Hepatocyte (in vitro differentiated cells): Measurements from ENCODE around the gene SPECC1. TPM values are rescaled to one million over a fixed set of nuclear protein-coding genes. Genes with fewer than 3 reads are reported as not detected.

Experiments
- DNase-seq: peaks from one replicate; pipeline ENCODE4 v3.0.0-alpha.2; 2016; ENCODE audit warnings: low spot score
- H2AFZ ChIP-seq: fragments of 200-600 bp; sonication (generic); 2 replicates; pipeline ENCODE4 v1.6.0; 2016; ENCODE audit warnings: antibody characterized with exemption, mild to moderate bottlenecking
- H3K27ac ChIP-seq: fragments of 200-600 bp; sonication (generic); 2 replicates; pipeline ENCODE4 v1.5.1; 2016; ENCODE audit warnings: mild to moderate bottlenecking
- H3K27me3 ChIP-seq: fragments of 200-600 bp; sonication (generic); 2 replicates; pipeline ENCODE4 v1.6.1; 2016
- H3K36me3 ChIP-seq: fragments of 200-600 bp; sonication (generic); replicated peaks from 2 replicates; pipeline ENCODE4 v1.5.1; 2016; ENCODE audit warnings: low read depth; ENCODE audit not compliant: insufficient read depth
- H3K4me1 ChIP-seq: fragments of 200-600 bp; sonication (generic); 2 replicates; pipeline ENCODE4 v1.5.1; 2016; ENCODE audit warnings: mild to moderate bottlenecking, moderate library complexity; ENCODE audit not compliant: insufficient read depth
- H3K4me2 ChIP-seq: fragments of 200-600 bp; sonication (generic); 2 replicates; pipeline ENCODE4 v1.6.0; 2016
- H3K4me3 ChIP-seq: fragments of 200-600 bp; sonication (generic); 2 replicates; pipeline ENCODE4 v1.5.1; 2016; ENCODE audit warnings: mild to moderate bottlenecking
- H3K79me2 ChIP-seq: fragments of 200-600 bp; sonication (generic); 2 replicates; pipeline ENCODE4 v1.6.0; 2017; ENCODE audit warnings: mild to moderate bottlenecking
- H3K9me2 ChIP-seq: fragments of 200-600 bp; sonication (generic); replicated peaks from 2 replicates; pipeline ENCODE4 v1.6.0; 2017; ENCODE audit warnings: mild to moderate bottlenecking; ENCODE audit not compliant: insufficient read depth
- H3K9me3 ChIP-seq: fragments of 200-600 bp; sonication (generic); 2 replicates; pipeline ENCODE4 v1.5.1; 2016; ENCODE audit warnings: low read depth, mild to moderate bottlenecking
- H4K20me1 ChIP-seq: fragments of 200-600 bp; sonication (generic); 2 replicates; pipeline ENCODE4 v1.6.0; 2016; ENCODE audit warnings: mild to moderate bottlenecking; ENCODE audit not compliant: insufficient read depth, poor library complexity, severe bottlenecking
- CTCF ChIP-seq: fragments of 200-600 bp; sonication (generic); IDR thresholded peaks from 2 replicates; pipeline ENCODE4 v1.5.1; 2016; ENCODE audit warnings: antibody characterized with exemption, mild to moderate bottlenecking; ENCODE audit not compliant: poor library complexity
- EZH2 ChIP-seq: fragments of 200-600 bp; sonication (generic); IDR thresholded peaks from 2 replicates; pipeline ENCODE4 v1.6.1; 2016; ENCODE audit warnings: antibody characterized with exemption, mild to moderate bottlenecking, borderline replicate concordance
- EZH2phosphoT487 ChIP-seq: fragments of 200-600 bp; sonication (generic); IDR thresholded peaks from one replicate; pipeline ENCODE4 v1.6.1; 2018; ENCODE audit warnings: antibody characterized with exemption, mild to moderate bottlenecking, low read depth, moderate library complexity; ENCODE audit not compliant: unreplicated experiment, severe bottlenecking
- WGBS: methylation state at CpG from one replicate; pipeline ENCODE4 v1.1.6; 2016; ENCODE audit warnings: low lambda C conversion rate; ENCODE audit errors: missing lambda C conversion rate; 5-methylcytosine and 5-hydroxymethylcytosine counted together
- polyA plus RNA-seq: library from polyadenylated mRNA; unstranded; fragments of >200 nt; fragmentation: Nextera tagmentation; extraction: Ambion mirVana; gene quantifications from 2 replicates; pipeline ENCODE4 v1.2.1, GENCODE V29; 2016
- total RNA-seq: library from RNA; depleted of rRNA; stranded (reverse); fragments of >200 nt; gene quantifications from 2 replicates; pipeline ENCODE4 v1.2.3, GENCODE V29; 2014

SPECC1 gene
- total and polyA plus RNA-seq, 2 experiments from 2014 or later: 20.4 to 57.5 TPM

- Histone ChIP-seq H3K4me2 (no peak overlapping the region), H3K79me2 (peaks cover 23% of the 10 kb centered on the region)
These were observed 193.0 kb downstream of the SPECC1 start for GRCh38 chr17:20202141-20202621.

GRCh38 chr17:20203018-20203417 lies 193.9 kb downstream of the SPECC1 start:
- H3K79me2 ChIP-seq: peaks cover 23% of the 10 kb centered on the region
- H3K36me3 ChIP-seq: no peaks in the 10 kb centered on the region

More at GRCh38 chr17:20202141-20202621, 193.0 kb downstream of the SPECC1 start:
- H3K4me1 ChIP-seq: no peaks in the 10 kb centered on the region
- no peaks in the 10 kb centered on the region for H3K9me3 ChIP-seq
- H3K27ac ChIP-seq: no peak overlapping the region
- H3K9me2 ChIP-seq: no peaks in the 10 kb centered on the region
- H3K4me3 ChIP-seq: no peak overlapping the region
- no peak for DNase-seq
- TF ChIP-seq EZH2phosphoT487 (no peak), CTCF (no peak), EZH2 (no peak)
- H3K27me3 ChIP-seq: no peaks in the 10 kb centered on the region
- H2AFZ ChIP-seq: no peak overlapping the region
- H4K20me1 ChIP-seq: no peaks in the 10 kb centered on the region
- 65% methylated on average over 3 of the region's 3 CpGs for WGBS
- no peaks in the 10 kb centered on the region for H3K36me3 ChIP-seq

GRCh38 chr17:20203761-20204263 lies 194.7 kb downstream of the SPECC1 start:
- Histone ChIP-seq H3K36me3 (no peaks in the 10 kb centered on the region), H4K20me1 (no peaks in the 10 kb centered on the region), H3K9me3 (no peaks in the 10 kb centered on the region), H2AFZ (no peak overlapping the region), H3K9me2 (no peaks in the 10 kb centered on the region), H3K4me3 (no peak overlapping the region), H3K4me2 (no peak overlapping the region), H3K27ac (no peak overlapping the region), H3K4me1 (no peaks in the 10 kb centered on the region), H3K79me2 (peaks cover 23% of the 10 kb centered on the region), H3K27me3 (no peaks in the 10 kb centered on the region)
- TF ChIP-seq EZH2phosphoT487 (no peak), EZH2 (no peak), CTCF (no peak)
- no peak for DNase-seq
- WGBS: 92% methylated on average over 3 of the region's 3 CpGs

More at GRCh38 chr17:20203018-20203417, 193.9 kb downstream of the SPECC1 start:
- no peak overlapping the region for H3K4me3 ChIP-seq
- no peaks in the 10 kb centered on the region for H3K4me1 ChIP-seq
- H2AFZ ChIP-seq: no peak overlapping the region
- H4K20me1 ChIP-seq: no peaks in the 10 kb centered on the region
- DNase-seq: no peak
- no peak overlapping the region for H3K27ac ChIP-seq
- no peaks in the 10 kb centered on the region for H3K27me3 ChIP-seq
- 93% methylated on average over 2 of the region's 2 CpGs for WGBS
- H3K9me3 ChIP-seq: no peaks in the 10 kb centered on the region
- TF ChIP-seq EZH2: no peak
- TF ChIP-seq CTCF: no peak
- no peak for TF ChIP-seq EZH2phosphoT487
- no peaks in the 10 kb centered on the region for H3K9me2 ChIP-seq
- no peak overlapping the region for H3K4me2 ChIP-seq
